GM19468 (cell line): ENCODE data around the gene AIFM3.
A peak's percentile ranks its signal among the peaks of the same experiment; 100 is the strongest.
"Not testable (repeated sequence)": the region's sequence is repeated elsewhere in the genome, so short reads cannot be mapped to it uniquely, and the experiment has no call there.

Experiments
- ATAC-seq: cut with Tn5 transposase; IDR thresholded peaks from one replicate; pipeline ENCODE4 v1.9.1; 2021; ENCODE audit warnings: mild to moderate bottlenecking, moderate library complexity, moderate number of reproducible peaks; ENCODE audit not compliant: unreplicated experiment; ENCODE audit errors: extremely low read depth

AIFM3 gene

GRCh38 chr22:20999350-21000206 lies 32.5 kb downstream of the AIFM3 start:
- no peak for ATAC-seq

- ATAC-seq: no peak
These were observed 33.3 kb downstream of the AIFM3 start for GRCh38 chr22:21000207-21000986.

- ATAC-seq: no peak
These were observed 34.0 kb downstream of the AIFM3 start for GRCh38 chr22:21000987-21001600.

- peak; percentile 56 for ATAC-seq
These were observed 34.7 kb downstream of the AIFM3 start, which contains the start of gene THAP7 for GRCh38 chr22:21001601-21002325. TSS of gene THAP7 (minus strand) at chr22:21002118. CDS start at chr22:21001911, 207 bp downstream.

- no peak for ATAC-seq
These were observed 36.7 kb downstream of the AIFM3 start for GRCh38 chr22:21003782-21004181.

GRCh38 chr22:21009208-21009607 lies 42.2 kb downstream of the AIFM3 start:
- not testable (repeated sequence) for ATAC-seq

GRCh38 chr22:21009638-21010425 lies 42.8 kb downstream of the AIFM3 start:
- no peak for ATAC-seq

- ATAC-seq: no peak
These were observed 43.5 kb downstream of the AIFM3 start for GRCh38 chr22:21010426-21011113.

GRCh38 chr22:21012446-21013407 lies 45.7 kb downstream of the AIFM3 start:
- ATAC-seq: no peak

GRCh38 chr22:21013657-21014201 lies 46.7 kb downstream of the AIFM3 start:
- ATAC-seq: no peak

GRCh38 chr22:21014202-21014725 lies 47.2 kb downstream of the AIFM3 start:
- ATAC-seq: peak; percentile 64

- no peak for ATAC-seq
These were observed 47.8 kb downstream of the AIFM3 start, which contains the start of gene P2RX6 for GRCh38 chr22:21014726-21015465. TSS of gene P2RX6 (plus strand) at chr22:21015165. CDS start at chr22:21015175, 10 bp downstream.

- ATAC-seq: no peak
These were observed 48.5 kb downstream of the AIFM3 start for GRCh38 chr22:21015466-21016006.

- ATAC-seq: no peak
These were observed 49.8 kb downstream of the AIFM3 start for GRCh38 chr22:21016644-21017420.

GRCh38 chr22:21018314-21018713 lies 51.3 kb downstream of the AIFM3 start:
- ATAC-seq: no peak
